ENCODE measurements around the gene CELF2. TPM values are rescaled to one million over a fixed set of nuclear protein-coding genes. Genes with fewer than 3 reads are reported as not detected.

The CELF2 gene
- total and polyA plus RNA-seq, 9 of the 15 experiments (the other 6 are each of a cell fraction or from before 2014, with no cell fraction given), result 4.0 to 20.3 (median 11.1) TPM

GRCh38 chr10:11328264-11329061 is 310.8 kb downstream of the CELF2 start (continued):
- TF ChIP-seq TFAP4 (CRISPR knock-in tag; IDR thresholded peaks at IDR 0.05; ENCODE audit: borderline replicate concordance) (no peak), MCM2 (IDR thresholded peaks at IDR 0.05; ENCODE audit: low read depth) (no peak), PRMT5 (CRISPR knock-in tag; IDR thresholded peaks at IDR 0.05) (no peak), BMI1 (IDR thresholded peaks at IDR 0.05; ENCODE audit: low read length) (no peak), KDM5B (IDR thresholded peaks at IDR 0.05; ENCODE audit: insufficient replicate concordance, low read depth, low read length) (no peak), HNRNPH1 (optimal IDR thresholded peaks at IDR 0.05; ENCODE audit: low read depth, low read length) (no peak), SMAD2 (IDR thresholded peaks at IDR 0.05; ENCODE audit: low read depth, low read length) (no peak)

- no peaks in the 10 kb centered on the region for H3K27me3 ChIP-seq (ENCODE audit: control insufficient read depth in 2 of 2, insufficient read depth in 2 of 2, low read length in 2 of 2)
- no peak for TF ChIP-seq E2F8 (IDR thresholded peaks at IDR 0.05; ENCODE audit: low read depth, partially characterized antibody)
- no peak for TF ChIP-seq RBM25 (IDR thresholded peaks at IDR 0.05; ENCODE audit: low read depth, low read length, severe bottlenecking)
- no peak for TF ChIP-seq ARHGAP35 (IDR thresholded peaks at IDR 0.05; ENCODE audit: partially characterized antibody)
- TF ChIP-seq ZZZ3 (IDR thresholded peaks at IDR 0.05), result no peak
- TF ChIP-seq ZKSCAN1 (IDR thresholded peaks at IDR 0.05; ENCODE audit: low read depth, low read length), result no peak
- no peak for TF ChIP-seq NR3C1 (CRISPR knock-in tag; IDR thresholded peaks at IDR 0.05)
- TF ChIP-seq RBM15 (IDR thresholded peaks at IDR 0.05; ENCODE audit: insufficient read depth, low read length), result no peak
- no peak for TF ChIP-seq NFRKB (IDR thresholded peaks at IDR 0.05; ENCODE audit: low read depth)
Measured at GRCh38 chr10:11329062-11329673, 311.5 kb downstream of the CELF2 start.

More at GRCh38 chr10:11329062-11329673, 311.5 kb downstream of the CELF2 start:
- no peaks in the 10 kb centered on the region for H4K20me1 ChIP-seq (replicated peaks; ENCODE audit: control insufficient read depth, insufficient read depth, low read length)
- ChIA-PET POLR2A (interaction anchor here (2.4 kb wide), 1 partner anchor 10 kb away, joined by 6 read pairs; no protein-coding TSS in a partner anchor), CTCF (ENCODE audit: low intra/inter-chr PET ratio) (no interaction called here)
- no TSS peak for BruUV-seq (replicated peaks)
- intact Hi-C loops (cut with micrococcal nuclease) (no loop called here), in situ Hi-C loops (cut with MboI) (no loop called here)
- ATAC-seq (no peak), DNase-seq (ENCODE audit: extremely low read depth in 1 of 4, low spot score in 3 of 4) (no peak), FAIRE-seq (no peak)
- H3K36me3 ChIP-seq (ENCODE audit: control insufficient read depth, insufficient read depth, low read length), result no peaks in the 10 kb centered on the region
- H3K9me3 ChIP-seq (replicated peaks; ENCODE audit: control insufficient read depth, insufficient read depth, low read depth, low read length), result no peaks in the 10 kb centered on the region
- 55% methylated on average over 12 of the region's 12 CpGs for WGBS (ENCODE audit: insufficient coverage, low coverage, missing lambda C conversion rate)
- H3K9me1 ChIP-seq (ENCODE audit: control insufficient read depth, insufficient read depth, low read length), result no peaks in the 10 kb centered on the region
- H3K4me2 ChIP-seq (ENCODE audit: insufficient read depth, low read length), result no peak overlapping the region
- H3K4me1 ChIP-seq (replicated peaks in 1 of 2; ENCODE audit: control insufficient read depth in 2 of 2, insufficient read depth in 2 of 2, low read length in 2 of 2), result no peaks in the 10 kb centered on the region
- H2AFZ ChIP-seq (ENCODE audit: low read depth, low read length), result no peak overlapping the region
- no peak overlapping the region for H3K27ac ChIP-seq (ENCODE audit: extremely low read depth, low read depth, low read length)
- no peaks in the 10 kb centered on the region for H3K79me2 ChIP-seq (ENCODE audit: control insufficient read depth, insufficient read depth, low read length)
- H3K4me3 ChIP-seq, result no peak overlapping the region
- no peak overlapping the region for H3K9ac ChIP-seq (ENCODE audit: insufficient read depth in 1 of 2, low read depth in 2 of 2, low read length in 2 of 2)

Measured in K562 (cell line).